GM21723 (cell line): Measurements from ENCODE around the gene PRKAR1B.
"Not testable (repeated sequence)": the region's sequence is repeated elsewhere in the genome, so short reads cannot be mapped to it uniquely, and the experiment has no call there.

Experiments
- ATAC-seq: cut with Tn5 transposase; IDR thresholded peaks from one replicate; pipeline ENCODE4 v1.9.1; 2021; ENCODE audit warnings: mild to moderate bottlenecking, moderate library complexity; ENCODE audit not compliant: unreplicated experiment

The PRKAR1B gene

GRCh38 chr7:672891-673290, 54.2 kb downstream of the PRKAR1B start:
- no peak for ATAC-seq

- ATAC-seq, result no peak
These were observed 55.6 kb downstream of the PRKAR1B start for GRCh38 chr7:671415-672042.

- ATAC-seq, result no peak
These were observed 56.3 kb downstream of the PRKAR1B start for GRCh38 chr7:670501-671390.

GRCh38 chr7:668958-669357, 58.1 kb downstream of the PRKAR1B start:
- no peak for ATAC-seq

GRCh38 chr7:668139-668931, 58.7 kb downstream of the PRKAR1B start:
- ATAC-seq, result no peak

- no peak for ATAC-seq
These were observed 60.4 kb downstream of the PRKAR1B start for GRCh38 chr7:666454-667292.

- no peak for ATAC-seq
These were observed 61.2 kb downstream of the PRKAR1B start for GRCh38 chr7:665736-666453.

GRCh38 chr7:664997-665735, 61.9 kb downstream of the PRKAR1B start:
- no peak for ATAC-seq

- ATAC-seq, result no peak
These were observed 62.7 kb downstream of the PRKAR1B start for GRCh38 chr7:664402-664775.

GRCh38 chr7:662576-662975, 64.5 kb downstream of the PRKAR1B start:
- no peak for ATAC-seq

GRCh38 chr7:659996-660395, 67.1 kb downstream of the PRKAR1B start:
- ATAC-seq, result no peak

- no peak for ATAC-seq
These were observed 67.7 kb downstream of the PRKAR1B start for GRCh38 chr7:659306-659847.

GRCh38 chr7:657565-658119, 69.4 kb downstream of the PRKAR1B start:
- ATAC-seq, result no peak

GRCh38 chr7:657010-657409, 70.1 kb downstream of the PRKAR1B start:
- ATAC-seq, result not testable (repeated sequence)

GRCh38 chr7:655758-656157, 71.3 kb downstream of the PRKAR1B start:
- ATAC-seq, result no peak

- ATAC-seq, result no peak
These were observed 73.0 kb downstream of the PRKAR1B start for GRCh38 chr7:653829-654764.

- no peak for ATAC-seq
These were observed 74.2 kb downstream of the PRKAR1B start for GRCh38 chr7:652881-653280.

GRCh38 chr7:652167-652566, 74.9 kb downstream of the PRKAR1B start:
- ATAC-seq, result not testable (repeated sequence)
